Smooth muscle cell (in vitro differentiated cells): ENCODE results near the gene FAM234B. TPM values are rescaled to one million over a fixed set of nuclear protein-coding genes. Genes with fewer than 3 reads are reported as not detected.
A peak's percentile ranks its signal among the peaks of the same experiment; 100 is the strongest.

Experiments
- DNase-seq: peaks from one replicate; lab custom pipeline; 2025; ENCODE audit not compliant: unreplicated experiment; lab: John Stamatoyannopoulos, UW
- H2AFZ ChIP-seq: fragments of 200-600 bp; sonication (generic); 2 replicates; pipeline ENCODE4 v1.6.0; 2016; ENCODE audit warnings: antibody characterized with exemption, low read depth, mild to moderate bottlenecking
- H3F3A ChIP-seq: fragments of 200-600 bp; sonication (generic); 2 replicates; pipeline ENCODE4 v1.6.0; 2017; ENCODE audit warnings: antibody characterized with exemption, low read depth
- H3K27ac ChIP-seq: fragments of 200-600 bp; sonication (generic); 2 replicates; pipeline ENCODE4 v1.5.1; 2016; ENCODE audit warnings: low read depth, mild to moderate bottlenecking
- H3K27me3 ChIP-seq: fragments of 200-600 bp; sonication (generic); 2 replicates; pipeline ENCODE4 v1.6.1; 2016; ENCODE audit warnings: low read depth, mild to moderate bottlenecking
- H3K36me3 ChIP-seq: fragments of 200-600 bp; sonication (generic); 2 replicates; pipeline ENCODE4 v1.5.1; 2016; ENCODE audit warnings: low read depth
- H3K4me1 ChIP-seq: fragments of 200-600 bp; sonication (generic); 2 replicates; pipeline ENCODE4 v1.5.1; 2016; ENCODE audit warnings: low read depth
- H3K4me2 ChIP-seq: fragments of 200-600 bp; sonication (generic); 2 replicates; pipeline ENCODE4 v1.6.0; 2016; ENCODE audit warnings: mild to moderate bottlenecking
- H3K4me3 ChIP-seq: fragments of 200-600 bp; sonication (generic); 2 replicates; pipeline ENCODE4 v1.5.1; 2016; ENCODE audit warnings: mild to moderate bottlenecking
- H3K79me2 ChIP-seq: fragments of 200-600 bp; sonication (generic); 2 replicates; pipeline ENCODE4 v1.6.0; 2016; ENCODE audit warnings: low read depth, mild to moderate bottlenecking
- H3K9ac ChIP-seq: fragments of 200-600 bp; sonication (generic); 2 replicates; pipeline ENCODE4 v1.6.0; 2016; ENCODE audit warnings: low read depth
- H3K9me3 ChIP-seq: fragments of 200-600 bp; sonication (generic); replicated peaks from 2 replicates; pipeline ENCODE4 v1.5.1; 2016; ENCODE audit warnings: low read depth
- H4K20me1 ChIP-seq: fragments of 200-600 bp; sonication (generic); 2 replicates; pipeline ENCODE4 v1.6.0; 2016; ENCODE audit warnings: low read depth
- WGBS: methylation state at CpG from one replicate; pipeline ENCODE4 v1.1.7; 2016; ENCODE audit warnings: low lambda C conversion rate; 5-methylcytosine and 5-hydroxymethylcytosine counted together
- polyA plus RNA-seq: library from polyadenylated mRNA; unstranded; fragments of >200 nt; fragmentation: Nextera tagmentation; extraction: Ambion mirVana; gene quantifications from 2 replicates; pipeline ENCODE4 v1.2.1, GENCODE V29; 2016
- total RNA-seq: library from RNA; depleted of rRNA; stranded (reverse); fragments of >200 nt; gene quantifications from 2 replicates; pipeline ENCODE4 v1.2.3, GENCODE V29; 2014
- TF ChIP-seq, protein P1 (sequence below): fragments of 200-600 bp; sonication (generic); IDR thresholded peaks from 2 replicates; pipeline ENCODE4 v1.5.1; 2017; ENCODE audit warnings: borderline replicate concordance, mild to moderate bottlenecking, antibody characterized with exemption; ENCODE audit not compliant: insufficient read depth, poor library complexity, severe bottlenecking

The FAM234B gene
- total and polyA plus RNA-seq, 2 experiments from 2014 or later = 1.6 to 3.0 TPM

DNA sequence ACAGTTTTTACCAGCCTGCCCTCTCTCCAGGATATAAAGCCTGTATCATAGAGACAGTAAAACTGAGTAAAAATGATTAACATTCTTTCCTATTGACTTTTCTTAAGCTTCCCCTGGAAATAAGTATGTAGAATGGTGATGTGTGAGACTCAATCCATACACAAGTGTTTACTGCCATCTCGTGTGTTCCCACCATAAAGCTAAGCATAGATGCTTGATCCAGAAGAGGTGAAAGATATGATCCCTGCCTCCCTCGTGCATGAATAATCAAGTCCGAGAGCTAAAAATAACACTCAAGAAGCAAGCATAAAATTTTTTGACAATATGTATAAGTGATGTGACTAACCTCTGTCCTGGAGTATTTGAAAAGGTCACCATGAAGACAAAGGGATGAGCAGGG is 76.2 kb downstream of the FAM234B start:
- Histone ChIP-seq H3K4me2 (no peak overlapping the region), H3K36me3 (no peaks in the 10 kb centered on the region), H3K27me3 (no peaks in the 10 kb centered on the region), H3K9me3 (no peaks in the 10 kb centered on the region), H3K79me2 (no peaks in the 10 kb centered on the region), H3K9ac (no peak overlapping the region), H3K4me3 (no peak overlapping the region), H3K27ac (no peak overlapping the region), H3K4me1 (peaks cover 34% of the 10 kb centered on the region), H3F3A (no peaks in the 10 kb centered on the region), H2AFZ (no peak overlapping the region), H4K20me1 (no peaks in the 10 kb centered on the region)
- TF ChIP-seq, protein P1, sequence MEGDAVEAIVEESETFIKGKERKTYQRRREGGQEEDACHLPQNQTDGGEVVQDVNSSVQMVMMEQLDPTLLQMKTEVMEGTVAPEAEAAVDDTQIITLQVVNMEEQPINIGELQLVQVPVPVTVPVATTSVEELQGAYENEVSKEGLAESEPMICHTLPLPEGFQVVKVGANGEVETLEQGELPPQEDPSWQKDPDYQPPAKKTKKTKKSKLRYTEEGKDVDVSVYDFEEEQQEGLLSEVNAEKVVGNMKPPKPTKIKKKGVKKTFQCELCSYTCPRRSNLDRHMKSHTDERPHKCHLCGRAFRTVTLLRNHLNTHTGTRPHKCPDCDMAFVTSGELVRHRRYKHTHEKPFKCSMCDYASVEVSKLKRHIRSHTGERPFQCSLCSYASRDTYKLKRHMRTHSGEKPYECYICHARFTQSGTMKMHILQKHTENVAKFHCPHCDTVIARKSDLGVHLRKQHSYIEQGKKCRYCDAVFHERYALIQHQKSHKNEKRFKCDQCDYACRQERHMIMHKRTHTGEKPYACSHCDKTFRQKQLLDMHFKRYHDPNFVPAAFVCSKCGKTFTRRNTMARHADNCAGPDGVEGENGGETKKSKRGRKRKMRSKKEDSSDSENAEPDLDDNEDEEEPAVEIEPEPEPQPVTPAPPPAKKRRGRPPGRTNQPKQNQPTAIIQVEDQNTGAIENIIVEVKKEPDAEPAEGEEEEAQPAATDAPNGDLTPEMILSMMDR = no peak
- no peak for DNase-seq
- 59% methylated on average over 3 of the region's 3 CpGs for WGBS

DNA sequence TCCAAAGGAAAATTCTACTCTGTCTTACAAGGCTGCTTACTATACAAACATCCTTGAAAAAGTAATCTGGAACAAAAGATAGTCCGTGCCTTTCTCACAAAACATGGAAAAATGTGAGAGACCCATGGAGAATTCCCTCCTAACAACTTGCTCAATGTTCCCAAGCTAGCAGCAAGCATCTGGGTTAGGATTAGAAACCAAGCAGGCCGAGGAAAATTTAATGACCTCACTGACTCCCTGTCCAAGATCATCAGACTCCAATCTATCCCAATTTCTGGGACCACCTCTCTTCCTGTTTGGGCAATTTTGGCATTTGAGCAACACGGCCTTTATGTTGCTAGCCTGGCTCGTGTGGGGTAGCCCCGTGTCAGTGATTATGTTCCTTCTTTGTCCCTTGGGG is 77.4 kb downstream of the FAM234B start:
- TF ChIP-seq, protein P1 = no peak
- Histone ChIP-seq H3K79me2 (no peaks in the 10 kb centered on the region), H3K27me3 (no peaks in the 10 kb centered on the region), H2AFZ (no peak overlapping the region), H3K4me3 (no peak overlapping the region), H3K4me1 (peaks cover 29% of the 10 kb centered on the region), H3K4me2 (no peak overlapping the region), H4K20me1 (no peaks in the 10 kb centered on the region), H3F3A (no peaks in the 10 kb centered on the region), H3K9ac (no peak overlapping the region), H3K9me3 (no peaks in the 10 kb centered on the region), H3K36me3 (no peaks in the 10 kb centered on the region), H3K27ac (no peak overlapping the region)
- no peak for DNase-seq
- 93% methylated on average over 5 of the region's 5 CpGs for WGBS

DNA sequence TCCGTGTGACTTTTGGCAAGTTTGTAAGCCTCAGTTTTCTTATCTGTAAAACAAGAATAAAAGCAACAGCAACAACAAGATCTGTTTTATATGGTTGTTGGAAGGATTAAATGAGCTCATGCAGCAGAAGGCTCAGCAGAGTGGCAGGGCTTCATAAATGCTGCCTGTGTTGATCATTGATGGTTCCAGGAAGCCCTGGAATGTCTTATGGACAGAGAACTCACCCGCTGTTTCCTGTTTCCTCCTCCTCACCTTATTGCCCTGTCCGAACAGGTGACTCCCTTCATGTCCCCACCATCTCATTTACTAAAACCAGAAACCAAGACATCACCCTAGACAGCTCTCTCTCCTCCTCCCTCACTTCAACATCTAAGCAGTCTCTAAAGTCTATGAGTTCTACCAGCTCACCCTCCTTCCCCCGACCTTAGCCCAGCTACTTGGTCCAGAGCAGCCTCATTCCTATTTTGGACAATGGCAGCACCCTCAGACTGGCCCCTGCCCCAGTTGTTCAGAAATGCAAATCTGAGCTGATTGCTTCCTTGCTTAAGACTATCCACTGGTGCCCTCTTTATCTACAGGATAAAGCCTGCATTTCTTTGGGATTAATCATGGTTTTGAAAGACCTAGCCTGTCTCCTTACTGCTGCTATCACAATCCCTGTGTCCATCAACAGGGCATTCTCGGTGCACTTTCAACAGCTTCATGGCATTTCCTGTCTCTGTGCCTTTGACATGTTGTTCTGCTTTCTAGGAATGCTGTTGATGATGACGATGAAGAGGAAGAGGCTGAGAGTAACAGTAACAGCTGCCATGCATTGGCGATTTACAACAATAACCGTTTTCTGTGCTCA is 80.7 kb downstream of the FAM234B start:
- Histone ChIP-seq H2AFZ (no peak overlapping the region), H3K27ac (no peak overlapping the region), H3K36me3 (no peaks in the 10 kb centered on the region), H3K4me3 (no peak overlapping the region), H3K27me3 (no peaks in the 10 kb centered on the region), H3F3A (no peaks in the 10 kb centered on the region), H4K20me1 (no peaks in the 10 kb centered on the region), H3K4me2 (peak overlapping the region; percentile 64), H3K79me2 (no peaks in the 10 kb centered on the region), H3K4me1 (peaks cover 12% of the 10 kb centered on the region), H3K9me3 (no peaks in the 10 kb centered on the region), H3K9ac (no peak overlapping the region)
- WGBS = 38% methylated on average over 8 of the region's 8 CpGs
- no peak for DNase-seq
- TF ChIP-seq, protein P1 = no peak

DNA sequence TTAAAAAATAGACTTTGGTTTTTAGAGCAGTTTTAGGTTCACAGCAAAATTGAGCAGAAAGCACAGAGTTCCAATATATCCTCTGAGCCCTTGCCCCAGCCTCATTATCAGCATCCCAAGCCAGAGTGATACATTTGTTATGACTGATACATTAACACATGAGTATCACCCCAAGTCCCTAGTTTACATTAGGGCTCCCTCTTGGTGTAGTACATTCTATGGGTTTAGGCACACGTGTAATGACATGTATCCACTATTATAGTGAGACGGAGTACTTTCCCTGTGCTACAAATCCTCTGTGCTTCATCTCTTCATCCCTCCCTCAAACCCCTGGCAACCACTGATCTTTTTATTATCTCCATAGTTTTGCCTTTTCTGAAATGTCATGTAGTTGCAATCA is 81.8 kb downstream of the FAM234B start:
- no peaks in the 10 kb centered on the region for H4K20me1 ChIP-seq
- WGBS = 79% methylated on average over 2 of the region's 2 CpGs
- no peaks in the 10 kb centered on the region for H3K9me3 ChIP-seq
- H3K27me3 ChIP-seq = no peaks in the 10 kb centered on the region
- no peaks in the 10 kb centered on the region for H3K36me3 ChIP-seq
- no peak for DNase-seq
- H3K4me1 ChIP-seq = peaks cover 12% of the 10 kb centered on the region
- TF ChIP-seq, protein P1 = no peak
- H3K4me2 ChIP-seq = no peak overlapping the region
- H2AFZ ChIP-seq = no peak overlapping the region
- no peak overlapping the region for H3K9ac ChIP-seq
- no peaks in the 10 kb centered on the region for H3F3A ChIP-seq
- no peak overlapping the region for H3K27ac ChIP-seq
- no peaks in the 10 kb centered on the region for H3K79me2 ChIP-seq
- H3K4me3 ChIP-seq = no peak overlapping the region
